ENCODE data around the gene TRAPPC14. TPM values are rescaled to one million over a fixed set of nuclear protein-coding genes. Genes with fewer than 3 reads are reported as not detected.

The TRAPPC14 gene
- total and polyA plus RNA-seq, 2 of the 8 experiments (the other 6 are each of a cell fraction or from before 2014, with no cell fraction given), result 11.9 to 22.1 TPM

- H2BK20ac ChIP-seq (ENCODE audit: low read length), result no peak overlapping the region
- H3K18ac ChIP-seq (ENCODE audit: extremely low read depth, low read length), result no peak overlapping the region
- no peak overlapping the region for H4K8ac ChIP-seq (ENCODE audit: extremely low read depth, insufficient read depth, low read length)
- peaks cover 0 to 12% of the 10 kb centered on the region in 2 experiments; a peak in 2 of 4 replicates for H3K79me2 ChIP-seq (ENCODE audit: control insufficient read depth in 1 of 2, insufficient read depth in 2 of 2, low read length in 2 of 2)
- H3K4me3 ChIP-seq (ENCODE audit: extremely low read depth in 1 of 4, insufficient read depth in 2 of 4, low read depth in 3 of 4, low read length in 4 of 4), result no peak overlapping the region
- H3K27ac ChIP-seq (ENCODE audit: low read depth, low read length), result no peak overlapping the region
- no peak overlapping the region for H3K9ac ChIP-seq (replicated peaks in 1 of 4; ENCODE audit: extremely low read depth in 1 of 4, low read depth in 3 of 4, low read length in 3 of 4)
- POLR2A ChIA-PET (ENCODE audit: partially characterized antibody), result interaction anchor here (0.6 to 9.9 kb wide), 3 partner anchors 12 to 52 kb away, joined by 3 to 145 read pairs (median 4); partner anchors contain the start of gene GAL3ST4
- H2BK15ac ChIP-seq (ENCODE audit: low read length), result no peak overlapping the region
- H3K14ac ChIP-seq (ENCODE audit: insufficient read length), result no peak overlapping the region
- H3K4ac ChIP-seq (replicated peaks; ENCODE audit: insufficient read length, low read depth, low read length), result no peak overlapping the region
- H3K4me2 ChIP-seq (ENCODE audit: insufficient read depth in 1 of 2, low read depth in 2 of 2, low read length in 2 of 2), result no peak overlapping the region
- no peak for DNase-seq (ENCODE audit: low read depth in 1 of 2, low spot score in 2 of 2)
- peaks cover 8 to 47% (median 26%) of the 10 kb centered on the region in 4 experiments for H3K36me3 ChIP-seq (ENCODE audit: control insufficient read depth in 2 of 4, insufficient read depth in 4 of 4, low read length in 3 of 4)
- no peaks in the 10 kb centered on the region for H3K9me3 ChIP-seq (ENCODE audit: insufficient read depth in 2 of 2, low read depth in 1 of 2, low read length in 1 of 2)
- no peak for FAIRE-seq
- peaks cover 14 to 28% of the 10 kb centered on the region in 2 experiments for H4K20me1 ChIP-seq (replicated peaks in 1 of 2; ENCODE audit: control insufficient read depth in 1 of 2, insufficient read depth in 2 of 2, low read length in 2 of 2)
- H2BK120ac ChIP-seq (replicated peaks; ENCODE audit: low read depth, low read length), result no peak overlapping the region
- no peak overlapping the region for H4K91ac ChIP-seq (replicated peaks; ENCODE audit: insufficient read length, low read length)
- H2BK5ac ChIP-seq (ENCODE audit: low read depth, low read length), result no peak overlapping the region
- H2AFZ ChIP-seq (ENCODE audit: low read length), result no peak overlapping the region
- peaks cover 0 to 11% (median 4%) of the 10 kb centered on the region in 4 experiments; a peak in 5 of 7 replicates for H3K4me1 ChIP-seq (replicated peaks in 1 of 4; ENCODE audit: control insufficient read depth in 3 of 4, insufficient read depth in 4 of 4, low read length in 3 of 4)
- H3K56ac ChIP-seq (replicated peaks; ENCODE audit: insufficient read length, low read depth, low read length), result no peak overlapping the region
- no peak overlapping the region for H2AK5ac ChIP-seq (ENCODE audit: low read depth, low read length)
- CTCF ChIA-PET (ENCODE audit: partially characterized antibody), result interaction anchor here (0.7 to 7.9 kb wide), 2 partner anchors 10 to 19 kb away, joined by 3 to 83 read pairs; no protein-coding TSS in a partner anchor
- H3K79me1 ChIP-seq (ENCODE audit: low read depth, low read length), result no peaks in the 10 kb centered on the region; the same call in 1 of the 2 replicates
- no peak overlapping the region for H3K23ac ChIP-seq (ENCODE audit: insufficient read length)
- no peak overlapping the region for H2BK12ac ChIP-seq (ENCODE audit: low read depth, low read length)
- H3K23me2 ChIP-seq (ENCODE audit: low read depth, low read length), result peaks cover 4% of the 10 kb centered on the region
- H4K5ac ChIP-seq (ENCODE audit: insufficient read length, low read depth, low read length), result no peak overlapping the region
- no peaks in the 10 kb centered on the region for H3K27me3 ChIP-seq (replicated peaks in 1 of 4; ENCODE audit: control insufficient read depth in 3 of 4, extremely low read depth in 1 of 4, insufficient read depth in 3 of 4, low read length in 3 of 4)
- TF ChIP-seq JUND (IDR thresholded peaks at IDR 0.05; ENCODE audit: low read length), result no peak
- TF ChIP-seq KDM4A (IDR thresholded peaks at IDR 0.05; ENCODE audit: low read depth, low read length, severe bottlenecking), result no peak
- TF ChIP-seq SAP30 (IDR thresholded peaks at IDR 0.05; ENCODE audit: insufficient read depth, insufficient replicate concordance, low read length), result no peak
- TF ChIP-seq MAFK (IDR thresholded peaks at IDR 0.05; ENCODE audit: low read depth, low read length), result no peak
- no peak for TF ChIP-seq CTBP2 (IDR thresholded peaks at IDR 0.05; ENCODE audit: borderline replicate concordance, insufficient read depth, insufficient read length, low read length)
- TF ChIP-seq EP300 (IDR thresholded peaks at IDR 0.05; ENCODE audit: borderline replicate concordance in 1 of 2, low read depth in 2 of 2, low read length in 2 of 2), result no peak
- no peak for TF ChIP-seq SRF (IDR thresholded peaks at IDR 0.05; ENCODE audit: low read depth, low read length)
- no peak for TF ChIP-seq TAF7 (optimal IDR thresholded peaks at IDR 0.05; ENCODE audit: borderline replicate concordance, low read depth, low read length)
- no peak for TF ChIP-seq POU5F1 (IDR thresholded peaks at IDR 0.05; ENCODE audit: low read depth, low read length)
- TF ChIP-seq RAD21 (IDR thresholded peaks at IDR 0.05 in 1 of 2, conservative IDR thresholded peaks at IDR 0.05 in 1 of 2; ENCODE audit: low read depth in 2 of 2, low read length in 2 of 2), result no peak
- no peak for TF ChIP-seq CBX5 (IDR thresholded peaks at IDR 0.05; ENCODE audit: low read depth, low read length)
- TF ChIP-seq SIX5 (IDR thresholded peaks at IDR 0.05; ENCODE audit: low read depth, low read length), result no peak
- no peak for TF ChIP-seq CREB1 (IDR thresholded peaks at IDR 0.05)
- TF ChIP-seq MAX (IDR thresholded peaks at IDR 0.05), result no peak
Measured at GRCh38 chr7:100152404-100152803, 6.1 kb downstream of the TRAPPC14 start.

All from H1 (cell line).